Measurements from ENCODE around the gene VAMP3. TPM values are rescaled to one million over a fixed set of nuclear protein-coding genes. Genes with fewer than 3 reads are reported as not detected.

VAMP3 gene
- total and polyA plus RNA-seq, 9 of the 15 experiments (the other 6 are each of a cell fraction or from before 2014, with no cell fraction given), result 27.1 to 71.3 (median 47.5) TPM

DNA sequence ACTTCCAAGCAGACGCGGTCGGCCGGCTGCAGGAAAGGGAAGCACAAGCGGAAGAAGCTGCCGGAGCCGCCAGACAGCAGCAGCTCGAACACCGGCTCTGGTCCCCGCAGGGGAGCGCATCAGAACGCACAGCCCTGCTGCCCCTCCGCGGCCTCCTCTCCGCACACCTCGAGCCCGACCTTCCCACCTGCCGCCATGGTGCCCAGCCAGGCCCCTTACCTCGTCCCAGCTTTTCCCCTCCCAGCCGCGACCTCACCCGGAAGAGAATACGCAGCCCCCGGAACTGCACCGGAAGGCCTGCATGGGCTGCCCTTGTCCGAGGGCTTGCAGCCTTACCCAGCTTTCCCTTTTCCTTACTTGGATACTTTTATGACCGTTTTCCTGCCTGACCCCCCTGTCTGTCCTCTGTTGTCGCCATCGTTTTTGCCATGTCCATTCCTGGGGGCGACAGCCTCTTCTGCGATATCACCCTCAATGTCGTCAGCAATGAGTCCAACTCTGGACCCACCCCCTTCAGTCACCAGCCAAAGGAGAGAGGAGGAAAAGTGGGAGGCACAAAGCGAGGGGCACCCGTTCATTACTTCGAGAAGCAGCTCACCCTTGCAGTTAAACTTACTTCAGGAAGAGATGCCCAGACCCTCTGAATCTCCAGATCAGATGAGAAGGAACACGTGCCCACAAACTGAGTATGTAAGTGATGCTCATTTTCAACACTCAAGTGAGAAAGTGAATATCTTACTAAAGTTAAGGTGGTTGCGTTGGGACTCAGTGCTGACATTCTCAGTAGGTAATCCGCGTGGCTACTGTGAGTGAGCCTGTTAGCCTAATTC is 56.2 kb downstream of the VAMP3 start (continued):
- TF ChIP-seq USF2 (CRISPR knock-in tag; IDR thresholded peaks at IDR 0.05) (no peak), SMAD4 (CRISPR knock-in tag; conservative IDR thresholded peaks at IDR 0.05) (peak; percentile 47; the same call in 1 of the 2 replicates), ZNF263 (CRISPR knock-in tag; IDR thresholded peaks at IDR 0.05; ENCODE audit: borderline replicate concordance) (peak; percentile 48; the same call in 1 of the 2 replicates), HEY1 (CRISPR knock-in tag; IDR thresholded peaks at IDR 0.05; ENCODE audit: borderline replicate concordance) (no peak), CEBPB (tag; IDR thresholded peaks at IDR 0.05) (no peak), SMAD3 (CRISPR knock-in tag; conservative IDR thresholded peaks at IDR 0.05) (no peak), EZH2 (IDR thresholded peaks at IDR 0.05; ENCODE audit: borderline replicate concordance, low read depth, low read length) (no peak), HBP1 (CRISPR knock-in tag; IDR thresholded peaks at IDR 0.05) (peak; percentile 84), NRF1 (conservative IDR thresholded peaks at IDR 0.05 in 1 of 2, IDR thresholded peaks at IDR 0.05 in 1 of 2) (no peak; a peak in 1 of 4 replicates), TEAD2 (tag; IDR thresholded peaks at IDR 0.05) (no peak; the same call in 1 of the 2 replicates), HDAC6 (IDR thresholded peaks at IDR 0.05; ENCODE audit: low read depth, low read length) (no peak), DPF2 (IDR thresholded peaks at IDR 0.05) (peak; percentile 61), ZBTB17 (CRISPR knock-in tag; IDR thresholded peaks at IDR 0.05) (0 out of 2 replicates have a peak, but pooled peaks have one; percentile 28), CBFB (CRISPR knock-in tag; IDR thresholded peaks at IDR 0.05) (no peak), PCBP1 (IDR thresholded peaks at IDR 0.05; ENCODE audit: low read depth, low read length, poor library complexity, severe bottlenecking) (no peak)
- TF ChIP-seq, protein P1, sequence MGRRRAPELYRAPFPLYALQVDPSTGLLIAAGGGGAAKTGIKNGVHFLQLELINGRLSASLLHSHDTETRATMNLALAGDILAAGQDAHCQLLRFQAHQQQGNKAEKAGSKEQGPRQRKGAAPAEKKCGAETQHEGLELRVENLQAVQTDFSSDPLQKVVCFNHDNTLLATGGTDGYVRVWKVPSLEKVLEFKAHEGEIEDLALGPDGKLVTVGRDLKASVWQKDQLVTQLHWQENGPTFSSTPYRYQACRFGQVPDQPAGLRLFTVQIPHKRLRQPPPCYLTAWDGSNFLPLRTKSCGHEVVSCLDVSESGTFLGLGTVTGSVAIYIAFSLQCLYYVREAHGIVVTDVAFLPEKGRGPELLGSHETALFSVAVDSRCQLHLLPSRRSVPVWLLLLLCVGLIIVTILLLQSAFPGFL (CRISPR knock-in tag; IDR thresholded peaks at IDR 0.05), result no peak
- TF ChIP-seq, protein P2, sequence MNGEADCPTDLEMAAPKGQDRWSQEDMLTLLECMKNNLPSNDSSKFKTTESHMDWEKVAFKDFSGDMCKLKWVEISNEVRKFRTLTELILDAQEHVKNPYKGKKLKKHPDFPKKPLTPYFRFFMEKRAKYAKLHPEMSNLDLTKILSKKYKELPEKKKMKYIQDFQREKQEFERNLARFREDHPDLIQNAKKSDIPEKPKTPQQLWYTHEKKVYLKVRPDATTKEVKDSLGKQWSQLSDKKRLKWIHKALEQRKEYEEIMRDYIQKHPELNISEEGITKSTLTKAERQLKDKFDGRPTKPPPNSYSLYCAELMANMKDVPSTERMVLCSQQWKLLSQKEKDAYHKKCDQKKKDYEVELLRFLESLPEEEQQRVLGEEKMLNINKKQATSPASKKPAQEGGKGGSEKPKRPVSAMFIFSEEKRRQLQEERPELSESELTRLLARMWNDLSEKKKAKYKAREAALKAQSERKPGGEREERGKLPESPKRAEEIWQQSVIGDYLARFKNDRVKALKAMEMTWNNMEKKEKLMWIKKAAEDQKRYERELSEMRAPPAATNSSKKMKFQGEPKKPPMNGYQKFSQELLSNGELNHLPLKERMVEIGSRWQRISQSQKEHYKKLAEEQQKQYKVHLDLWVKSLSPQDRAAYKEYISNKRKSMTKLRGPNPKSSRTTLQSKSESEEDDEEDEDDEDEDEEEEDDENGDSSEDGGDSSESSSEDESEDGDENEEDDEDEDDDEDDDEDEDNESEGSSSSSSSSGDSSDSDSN (IDR thresholded peaks at IDR 0.05; ENCODE audit: borderline replicate concordance in 1 of 2, low read depth in 2 of 2, low read length in 2 of 2), result peak in 1 of 2 experiments; percentile 14; a peak in 1 of 4 replicates
